Neural cell (in vitro differentiated cells): ENCODE measurements around the gene LAMB4. TPM values are rescaled to one million over a fixed set of nuclear protein-coding genes. Genes with fewer than 3 reads are reported as not detected.
A peak's percentile ranks its signal among the peaks of the same experiment; 100 is the strongest.

Experiments used
- H2AFZ ChIP-seq: fragments of 200-600, 300-800 bp; sonication (generic), shearing (Covaris generic); 2 replicates; pipeline ENCODE4 v1.6.0; 2014; ENCODE audit warnings: low read depth, mild to moderate bottlenecking, antibody characterized with exemption, low read length, moderate library complexity
- H3F3A ChIP-seq: fragments of 200-600 bp; shearing (Covaris generic); 2 replicates; pipeline ENCODE4 v1.6.1; 2016; ENCODE audit warnings: mild to moderate bottlenecking, moderate library complexity, mixed read lengths, antibody characterized with exemption, low read length; ENCODE audit not compliant: insufficient read depth, poor library complexity, severe bottlenecking
- H3K27ac ChIP-seq: fragments of 200-600, 300-800 bp; sonication (generic), shearing (Covaris generic); 2 replicates; pipeline ENCODE4 v1.5.1; 2014; ENCODE audit warnings: mild to moderate bottlenecking, low read length, moderate library complexity
- H3K27me3 ChIP-seq: fragments of 300-800, 200-600 bp; sonication (generic), shearing (Covaris generic); 2 replicates; pipeline ENCODE4 v1.6.0; 2014; ENCODE audit warnings: mild to moderate bottlenecking, low read depth, low read length, moderate library complexity; ENCODE audit not compliant: insufficient read depth
- H3K36me3 ChIP-seq: fragments of 300-800, 200-600 bp; sonication (generic), shearing (Covaris generic); 2 replicates; pipeline ENCODE4 v1.5.1; 2014; ENCODE audit warnings: mild to moderate bottlenecking, antibody characterized with exemption, low read length, moderate library complexity; ENCODE audit not compliant: insufficient read depth
- H3K4me2 ChIP-seq: fragments of 300-800, 200-600 bp; sonication (generic), shearing (Covaris generic); 2 replicates; pipeline ENCODE4 v1.6.0; 2014; ENCODE audit warnings: mild to moderate bottlenecking, low read length
- H3K4me3 ChIP-seq: fragments of 300-800, 200-600 bp; sonication (generic), shearing (Covaris generic); 2 replicates; pipeline ENCODE4 v1.5.1; 2014; ENCODE audit warnings: mild to moderate bottlenecking, low read length, moderate library complexity
- H3K79me2 ChIP-seq: fragments of 200-600 bp; shearing (Covaris generic); replicated peaks from 2 replicates; pipeline ENCODE4 v1.6.0; 2014; ENCODE audit warnings: mild to moderate bottlenecking, low read length, moderate library complexity; ENCODE audit not compliant: insufficient read depth
- H3K9ac ChIP-seq: fragments of 300-800, 200-600 bp; sonication (generic), shearing (Covaris generic); 2 replicates; pipeline ENCODE4 v1.6.1; 2016; ENCODE audit warnings: mild to moderate bottlenecking, low read length, mixed read lengths
- H3K9me2 ChIP-seq: fragments of 200-600 bp; shearing (Covaris generic); 2 replicates; pipeline ENCODE4 v1.6.1; 2016; ENCODE audit warnings: mild to moderate bottlenecking, low read length, mixed read lengths; ENCODE audit not compliant: insufficient read depth
- H3K9me3 ChIP-seq: fragments of 200-600, 300-800 bp; sonication (generic), shearing (Covaris generic); 2 replicates; pipeline ENCODE4 v1.6.1; 2016; ENCODE audit warnings: mild to moderate bottlenecking, mixed run types, low read length, moderate library complexity, mixed read lengths
- H4K20me1 ChIP-seq: fragments of 200-600 bp; shearing (Covaris generic); 2 replicates; pipeline ENCODE4 v1.6.1; 2016; ENCODE audit warnings: mild to moderate bottlenecking, mixed run types; ENCODE audit not compliant: insufficient read depth
- CTCF ChIP-seq: fragments of 450-650 bp; IDR thresholded peaks from 2 replicates; pipeline ENCODE4 v1.5.1; 2014; ENCODE audit warnings: antibody characterized with exemption, mild to moderate bottlenecking, moderate library complexity; ENCODE audit not compliant: poor library complexity, severe bottlenecking
- EP300 ChIP-seq: fragments of 450-650 bp; conservative IDR thresholded peaks from 2 replicates; pipeline ENCODE4 v1.6.1; 2014; ENCODE audit warnings: antibody characterized with exemption, mild to moderate bottlenecking, moderate library complexity; ENCODE audit not compliant: poor library complexity, severe bottlenecking
- EZH2 ChIP-seq: fragments of 200-600, 300-800 bp; shearing (Covaris generic), sonication (generic); IDR thresholded peaks from 2 replicates; pipeline ENCODE4 v1.6.1; 2014; ENCODE audit warnings: antibody characterized with exemption, low read length, borderline replicate concordance, mild to moderate bottlenecking; ENCODE audit not compliant: insufficient read depth, poor library complexity, severe bottlenecking
- MXI1 ChIP-seq: fragments of 450-650 bp; conservative IDR thresholded peaks from 2 replicates; pipeline ENCODE4 v1.6.1; 2014; ENCODE audit warnings: antibody characterized with exemption, mild to moderate bottlenecking; ENCODE audit not compliant: poor library complexity, severe bottlenecking
- POLR2AphosphoS5 ChIP-seq: IDR thresholded peaks from 2 replicates; pipeline ENCODE4 v1.6.1; 2012
- RAD21 ChIP-seq: fragments of 450-650 bp; conservative IDR thresholded peaks from 2 replicates; pipeline ENCODE4 v1.6.1; 2014; ENCODE audit warnings: antibody characterized with exemption, mild to moderate bottlenecking, moderate library complexity
- REST ChIP-seq: IDR thresholded peaks from 2 replicates; pipeline ENCODE4 v1.6.1; 2012; ENCODE audit warnings: borderline replicate concordance
- SMC3 ChIP-seq: fragments of 450-650 bp; conservative IDR thresholded peaks from 2 replicates; pipeline ENCODE4 v1.6.1; 2014; ENCODE audit warnings: antibody characterized with exemption, mild to moderate bottlenecking, moderate library complexity; ENCODE audit not compliant: poor library complexity
- TAF1 ChIP-seq: IDR thresholded peaks from 2 replicates; pipeline ENCODE4 v1.6.1; 2012; ENCODE audit warnings: low read depth
- polyA plus RNA-seq: library from polyadenylated mRNA; depleted of rRNA; stranded (reverse); fragments of >200 nt; gene quantifications from 2 replicates; pipeline ENCODE4 v1.2.3, GENCODE V29; 2014

The LAMB4 gene
- polyA plus RNA-seq, 1 donor from 2014 or later: 0.16 TPM

DNA sequence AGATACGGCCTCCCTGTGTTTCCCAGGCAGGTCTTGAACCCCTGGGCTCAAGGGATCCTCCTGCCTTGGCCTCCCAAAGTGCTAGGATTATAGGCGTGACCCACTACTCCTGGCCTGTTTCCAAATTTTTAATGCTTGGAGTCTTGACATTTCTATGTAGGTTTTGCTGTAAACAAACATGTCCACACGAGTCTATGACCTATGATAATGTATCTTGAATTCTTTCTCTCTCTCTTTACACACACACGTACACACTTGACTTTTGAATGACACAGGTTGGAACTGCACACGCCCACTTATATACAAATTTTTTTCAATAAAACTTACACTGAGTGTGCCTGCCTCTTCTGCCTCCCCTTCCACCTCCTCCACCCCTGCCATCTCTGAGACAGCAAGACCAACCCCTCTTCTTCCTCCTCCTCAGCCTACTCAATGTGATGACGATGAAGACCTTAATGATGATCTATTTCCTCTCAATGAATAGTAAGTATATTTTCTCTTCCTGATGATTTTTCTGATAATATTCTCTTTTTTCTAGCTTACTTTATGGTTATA, 83.1 kb downstream of the LAMB4 start:
- no peaks in the 10 kb centered on the region for H4K20me1 ChIP-seq
- H3K36me3 ChIP-seq: no peaks in the 10 kb centered on the region
- no peaks in the 10 kb centered on the region for H3K27me3 ChIP-seq
- H2AFZ ChIP-seq: no peak overlapping the region
- H3F3A ChIP-seq: no peaks in the 10 kb centered on the region
- no peaks in the 10 kb centered on the region for H3K9me2 ChIP-seq
- TF ChIP-seq SMC3: no peak
- no peak for TF ChIP-seq RAD21
- no peak for TF ChIP-seq MXI1
- no peak for TF ChIP-seq TAF1
- TF ChIP-seq POLR2AphosphoS5: no peak
- no peak for TF ChIP-seq EZH2
- TF ChIP-seq EP300: no peak
- no peak for TF ChIP-seq CTCF
- TF ChIP-seq REST: no peak
- H3K4me2 ChIP-seq: no peak overlapping the region
- H3K79me2 ChIP-seq: no peaks in the 10 kb centered on the region
- H3K9ac ChIP-seq: no peak overlapping the region
- H3K4me3 ChIP-seq: no peak overlapping the region
- H3K9me3 ChIP-seq: no peaks in the 10 kb centered on the region
- H3K27ac ChIP-seq: no peak overlapping the region

- Histone ChIP-seq H3K9me2 (no peaks in the 10 kb centered on the region), H3K79me2 (no peaks in the 10 kb centered on the region), H3K27me3 (no peaks in the 10 kb centered on the region), H3F3A (no peaks in the 10 kb centered on the region), H3K4me3 (peak overlapping the region; percentile 28), H3K4me2 (no peak overlapping the region), H3K27ac (peak overlapping the region; percentile 83), H2AFZ (no peak overlapping the region), H4K20me1 (no peaks in the 10 kb centered on the region), H3K9me3 (no peaks in the 10 kb centered on the region), H3K9ac (peak overlapping the region; percentile 42), H3K36me3 (no peaks in the 10 kb centered on the region)
- TF ChIP-seq RAD21: no peak
- TF ChIP-seq CTCF: no peak
Observed at GRCh38 chr7:108045669-108046068, 84.5 kb downstream of the LAMB4 start.
